ENCODE measurements around the gene TENM4.
"Not testable (repeated sequence)": the region's sequence is repeated elsewhere in the genome, so short reads cannot be mapped to it uniquely, and the experiment has no call there.

The TENM4 gene

GRCh38 chr11:78916759-78917158, 524.1 kb downstream of the TENM4 start:
- no peak for DNase-seq

GRCh38 chr11:78914503-78914902, 526.3 kb downstream of the TENM4 start:
- no peak for DNase-seq

- DNase-seq, result no peak
Observed at GRCh38 chr11:78912778-78913177, 528.1 kb downstream of the TENM4 start.

- DNase-seq, result no peak
Observed at GRCh38 chr11:78910322-78910721, 530.5 kb downstream of the TENM4 start.

GRCh38 chr11:78909386-78909785, 531.4 kb downstream of the TENM4 start:
- no peak for DNase-seq

- DNase-seq, result no peak
Observed at GRCh38 chr11:78907636-78908035, 533.2 kb downstream of the TENM4 start.

- no peak for DNase-seq
Observed at GRCh38 chr11:78906566-78906965, 534.3 kb downstream of the TENM4 start.

GRCh38 chr11:78905756-78906155, 535.1 kb downstream of the TENM4 start:
- no peak for DNase-seq

GRCh38 chr11:78902771-78903507, 537.9 kb downstream of the TENM4 start:
- no peak for DNase-seq

- DNase-seq, result no peak
Observed at GRCh38 chr11:78901831-78902230, 539.0 kb downstream of the TENM4 start.

- no peak for DNase-seq
Observed at GRCh38 chr11:78898266-78898775, 542.5 kb downstream of the TENM4 start.

- no peak for DNase-seq
Observed at GRCh38 chr11:78893996-78894395, 546.8 kb downstream of the TENM4 start.

GRCh38 chr11:78889698-78890097, 551.1 kb downstream of the TENM4 start:
- DNase-seq, result no peak

- no peak for DNase-seq
Observed at GRCh38 chr11:78886616-78887015, 554.2 kb downstream of the TENM4 start.

GRCh38 chr11:78884761-78885160, 556.1 kb downstream of the TENM4 start:
- DNase-seq, result no peak

- no peak for DNase-seq
Observed at GRCh38 chr11:78883506-78883905, 557.3 kb downstream of the TENM4 start.

- not testable (repeated sequence) for DNase-seq
Observed at GRCh38 chr11:78879094-78879980, 561.5 kb downstream of the TENM4 start.

GRCh38 chr11:78878631-78879030, 562.2 kb downstream of the TENM4 start:
- DNase-seq, result no peak

- no peak for DNase-seq
Observed at GRCh38 chr11:78876676-78877075, 564.2 kb downstream of the TENM4 start.

GRCh38 chr11:78870655-78871054, 570.2 kb downstream of the TENM4 start:
- DNase-seq, result no peak

- DNase-seq, result no peak
Observed at GRCh38 chr11:78869293-78869692, 571.5 kb downstream of the TENM4 start.

- DNase-seq, result no peak
Observed at GRCh38 chr11:78868563-78868962, 572.3 kb downstream of the TENM4 start.

GRCh38 chr11:78860720-78861422, 580.0 kb downstream of the TENM4 start:
- DNase-seq, result no peak
